IPS-NIHi7 (cell line): ENCODE results near the gene TEKTIP1.
"Not testable (repeated sequence)": the region's sequence is repeated elsewhere in the genome, so short reads cannot be mapped to it uniquely, and the experiment has no call there.

Source experiments
- DNase-seq: peaks from one replicate; pipeline ENCODE4 v3.0.0; 2012; ENCODE audit warnings: mixed read lengths; ENCODE audit errors: extremely low spot score

Gene TEKTIP1

DNA sequence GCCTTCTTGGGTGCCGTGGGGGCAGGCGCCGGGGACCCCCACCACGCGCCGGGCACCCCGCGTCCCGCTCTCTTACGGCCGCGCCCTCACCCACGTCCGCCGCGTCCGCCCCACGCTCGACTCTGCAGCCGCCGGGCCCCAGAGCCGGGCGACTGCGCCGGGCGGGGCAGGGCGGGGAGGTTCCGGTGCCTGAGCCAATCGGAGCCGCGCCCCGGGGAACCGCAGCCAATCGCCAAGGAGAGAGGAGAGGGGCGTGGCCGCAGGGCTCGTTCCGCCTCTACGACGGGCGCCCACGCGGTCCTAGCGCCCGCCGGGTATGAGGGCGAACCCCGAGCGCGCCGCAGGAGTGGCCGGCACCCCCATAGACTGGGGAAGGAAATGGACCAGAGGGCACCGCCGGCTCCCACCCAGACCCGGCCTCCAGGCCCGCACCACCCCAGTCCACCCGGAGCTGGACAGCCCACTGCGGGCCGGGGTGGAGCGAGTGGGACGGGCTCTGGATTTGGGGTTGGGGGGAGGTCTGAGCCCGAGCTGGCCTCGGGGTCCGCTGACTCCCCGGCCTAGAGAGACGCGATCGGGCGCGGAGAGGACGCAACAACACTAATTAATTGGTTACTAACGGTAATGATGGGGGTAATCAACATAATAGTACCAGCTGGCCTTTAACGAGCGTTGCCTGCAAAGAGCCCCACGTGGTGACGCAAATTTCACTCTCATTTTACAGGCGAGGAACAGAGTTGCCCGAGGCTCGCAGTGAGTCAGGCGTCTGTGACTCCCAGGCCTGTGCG lies 18.7 kb downstream of the TEKTIP1 start, which contains the start of gene MFSD12:
TSS of gene MFSD12 (minus strand) at position 126 of the 788 bp plus-strand sequence. CDS start 183 bp downstream, outside the sequence.
- DNase-seq = peak; percentile 100

DNA sequence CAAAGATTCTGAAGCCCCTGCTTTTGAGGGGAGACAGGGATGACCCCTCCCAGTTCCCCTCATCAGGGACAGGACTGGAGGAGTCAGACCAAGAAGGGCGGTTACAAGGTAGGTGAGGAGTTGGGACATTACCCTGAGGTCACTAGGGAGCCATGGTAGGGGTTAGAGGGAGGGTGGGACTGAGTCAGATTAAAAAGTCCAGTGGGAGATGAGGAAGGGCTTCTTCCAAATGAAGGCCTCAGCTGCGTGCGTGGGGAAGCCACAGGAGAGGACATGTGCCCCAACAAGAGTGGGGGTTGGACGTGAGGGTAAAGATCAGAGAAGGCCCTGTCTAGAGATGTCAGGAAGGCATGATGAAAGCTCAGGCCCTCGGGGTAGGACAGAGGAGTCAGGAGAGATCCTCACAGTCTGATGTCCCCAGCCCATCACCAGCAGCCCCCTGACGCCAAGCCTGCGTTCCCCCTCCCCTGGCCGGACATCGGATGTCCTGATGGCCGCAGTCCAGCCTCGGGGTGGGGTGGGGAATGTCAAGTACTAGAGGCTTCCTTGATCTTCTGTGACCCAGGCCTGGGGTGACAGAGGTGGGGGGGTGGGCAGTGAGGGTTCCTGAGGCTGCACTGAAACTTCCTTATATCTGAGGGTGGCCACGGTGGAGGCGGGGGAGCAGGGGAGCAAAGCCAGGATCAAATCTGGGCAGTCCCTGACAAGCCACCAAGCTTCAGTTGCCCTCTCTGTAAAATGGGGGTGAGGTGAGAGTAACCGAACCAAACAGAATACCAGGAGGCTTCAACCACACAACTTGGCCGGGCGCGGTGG lies 24.9 kb downstream of the TEKTIP1 start:
- no peak for DNase-seq

GRCh38 chr19:3565139-3565538 lies 26.2 kb downstream of the TEKTIP1 start:
- DNase-seq = no peak

DNA sequence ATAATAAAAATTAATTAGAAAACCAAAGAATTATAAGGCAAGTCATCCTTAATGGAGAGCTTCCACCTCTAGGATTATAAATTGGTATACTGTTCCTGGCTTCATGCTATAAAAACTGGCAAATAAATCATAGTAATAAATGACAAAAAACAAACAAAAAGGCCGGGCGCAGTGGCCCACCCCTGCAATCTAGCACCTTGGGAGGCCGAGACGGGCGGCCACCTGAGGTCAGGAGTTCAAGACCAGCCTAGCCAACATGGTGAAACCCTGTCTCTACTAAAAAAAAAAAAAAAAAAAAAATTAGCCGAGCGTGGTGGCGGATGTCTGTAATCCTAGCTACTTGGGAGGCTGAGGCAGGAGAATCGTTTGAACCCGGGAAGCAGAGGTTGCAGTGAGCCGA lies 31.1 kb downstream of the TEKTIP1 start:
- not testable (repeated sequence) for DNase-seq

- no peak for DNase-seq
These were observed 31.6 kb downstream of the TEKTIP1 start for GRCh38 chr19:3570606-3571011.

DNA sequence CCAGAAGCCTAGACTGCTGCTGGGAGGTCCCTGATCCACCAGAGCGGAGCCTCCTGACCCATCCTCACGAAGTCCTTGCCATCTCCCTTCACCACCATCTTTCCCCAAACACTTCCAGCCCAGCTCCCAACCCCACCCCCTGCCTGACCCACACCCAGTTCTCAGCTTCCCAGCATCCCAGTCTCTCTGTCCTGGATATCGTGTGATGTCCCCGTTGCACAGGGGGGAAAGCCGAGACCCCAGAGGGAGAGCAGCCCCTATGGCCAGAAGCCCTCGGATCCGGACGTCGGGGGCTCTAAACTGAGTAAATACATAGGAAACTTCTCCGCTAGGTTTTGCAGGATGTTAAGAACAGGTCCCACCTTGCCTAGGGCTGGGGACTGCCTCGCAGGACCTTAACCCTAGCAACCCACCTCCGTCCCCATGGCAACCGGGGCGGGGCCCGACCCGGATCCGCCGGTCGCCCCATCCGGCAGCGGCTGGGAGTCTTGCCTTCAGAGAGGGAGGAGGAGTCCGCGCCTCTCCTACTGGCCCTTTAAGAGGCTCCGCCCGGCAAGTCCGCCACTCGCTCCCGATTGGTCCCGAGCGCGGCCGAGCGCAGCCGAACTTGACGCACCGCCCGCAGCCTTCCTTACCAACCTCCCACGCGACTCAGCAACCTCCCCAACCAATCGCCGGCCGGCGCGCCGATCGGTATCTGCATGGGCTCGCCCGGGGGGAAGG lies 33.3 kb downstream of the TEKTIP1 start:
- DNase-seq = peak; percentile 95

DNA sequence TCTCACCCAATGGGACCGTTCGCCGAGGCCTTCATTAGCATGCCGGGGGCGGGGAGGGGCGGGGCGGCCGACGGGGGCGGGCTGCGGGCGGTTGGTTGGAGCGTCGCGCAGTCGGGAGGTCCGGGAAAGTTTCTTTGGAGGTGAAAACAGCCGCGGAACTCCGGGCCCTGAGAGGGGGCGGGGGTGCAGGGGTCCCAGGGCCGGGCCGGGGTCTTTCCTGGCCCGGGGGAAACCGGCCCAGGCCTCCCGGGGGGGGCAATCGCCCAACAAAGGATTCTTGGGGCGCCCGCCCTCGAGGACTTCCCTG lies 33.8 kb downstream of the TEKTIP1 start, which contains the start of gene HMG20B:
TSS of gene HMG20B (plus strand) at position 90 of the 307 bp plus-strand sequence. CDS start 366 bp downstream, outside the sequence.
- no peak for DNase-seq

- no peak for DNase-seq
These were observed 34.3 kb downstream of the TEKTIP1 start for GRCh38 chr19:3573162-3573857.

DNA sequence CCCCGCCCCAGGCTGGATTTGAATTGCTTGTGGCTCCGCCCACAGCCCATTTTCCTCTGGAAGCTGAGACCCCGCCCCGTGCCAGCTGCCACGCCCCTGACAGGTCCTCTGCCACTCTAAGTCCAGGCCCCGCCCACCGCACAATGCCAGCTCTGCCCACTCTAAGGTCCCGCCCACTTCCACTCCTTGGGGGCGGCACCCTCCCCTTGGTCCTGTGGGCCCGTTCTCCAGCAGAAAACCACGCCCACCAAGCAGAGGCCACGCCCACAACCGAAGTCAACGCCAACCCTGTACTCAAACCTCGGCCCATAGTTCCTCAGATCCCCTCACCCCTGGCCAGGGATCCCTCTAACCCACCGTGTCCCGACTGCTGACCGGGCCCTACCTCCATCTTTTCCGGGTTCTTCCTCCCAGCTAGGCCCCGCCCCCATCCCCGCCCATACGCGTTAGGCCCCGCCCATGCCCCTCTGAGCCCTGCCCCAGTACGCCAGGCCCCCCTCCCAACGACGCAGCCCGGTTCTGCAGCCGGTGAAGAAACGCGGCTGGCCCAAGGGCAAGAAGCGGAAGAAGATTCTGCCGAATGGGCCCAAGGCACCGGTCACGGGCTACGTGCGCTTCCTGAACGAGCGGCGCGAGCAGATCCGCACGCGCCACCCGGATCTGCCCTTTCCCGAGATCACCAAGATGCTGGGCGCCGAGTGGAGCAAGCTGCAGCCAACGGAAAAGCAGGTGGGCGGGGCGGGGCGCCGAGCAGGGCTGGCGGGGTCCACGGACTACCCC lies 35.1 kb downstream of the TEKTIP1 start:
- peak; percentile 88 for DNase-seq

GRCh38 chr19:3575260-3575741 lies 36.3 kb downstream of the TEKTIP1 start:
- DNase-seq = no peak

GRCh38 chr19:3575949-3576673 lies 37.1 kb downstream of the TEKTIP1 start:
- DNase-seq = no peak

GRCh38 chr19:3576696-3577443 lies 37.9 kb downstream of the TEKTIP1 start:
- peak; percentile 85 for DNase-seq

DNA sequence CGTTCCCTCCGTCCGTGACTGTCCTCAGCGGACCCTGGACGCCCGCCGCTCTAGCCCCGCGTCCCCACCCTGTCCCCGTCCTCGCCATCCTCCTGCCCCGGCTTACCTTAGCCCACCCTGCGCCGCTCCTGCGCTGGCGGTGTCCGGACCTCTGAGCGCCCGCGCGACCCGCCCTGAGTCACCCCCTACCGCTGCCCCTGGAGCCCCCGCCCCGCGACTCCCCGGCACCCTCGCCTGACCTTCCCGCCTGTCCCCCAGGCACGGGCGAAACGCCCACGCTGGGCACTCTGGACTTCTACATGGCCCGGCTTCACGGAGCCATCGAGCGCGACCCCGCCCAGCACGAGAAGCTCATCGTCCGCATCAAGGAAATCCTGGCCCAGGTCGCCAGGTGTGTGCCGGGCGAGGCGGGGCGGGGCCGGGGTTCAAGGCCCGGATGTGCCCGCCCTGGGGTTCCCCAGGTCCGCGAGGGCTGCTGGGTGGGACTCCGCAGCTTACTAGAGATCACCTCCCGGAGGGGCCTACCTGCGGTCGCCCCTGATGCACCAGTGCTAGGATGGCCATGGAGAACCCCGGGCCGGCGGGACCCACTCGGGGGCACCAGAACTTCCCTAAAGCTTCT lies 38.9 kb downstream of the TEKTIP1 start:
- peak; percentile 68 for DNase-seq

DNA sequence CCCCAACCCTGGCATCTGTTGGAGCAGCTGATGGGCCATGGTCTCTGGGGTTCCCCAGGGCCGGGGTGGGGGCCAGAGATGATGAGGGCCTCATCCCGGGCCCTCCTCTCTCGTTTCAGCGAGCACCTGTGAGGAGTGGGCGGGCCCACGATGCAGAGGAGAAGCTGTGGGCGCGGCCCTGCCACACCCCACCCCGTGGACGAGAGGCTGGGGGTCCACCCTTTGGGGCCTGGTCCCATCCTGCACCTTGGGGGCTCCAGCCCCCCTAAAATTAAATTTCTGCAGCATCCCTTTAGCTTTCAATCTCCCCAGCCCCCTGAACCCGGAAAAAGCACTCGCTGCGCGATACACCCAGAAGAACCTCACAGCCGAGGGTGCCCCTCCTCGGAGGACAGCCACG lies 39.4 kb downstream of the TEKTIP1 start:
- DNase-seq = no peak

- no peak for DNase-seq
These were observed 41.4 kb downstream of the TEKTIP1 start for GRCh38 chr19:3580156-3580934.

- DNase-seq = not testable (repeated sequence)
These were observed 42.8 kb downstream of the TEKTIP1 start for GRCh38 chr19:3581792-3582191.

DNA sequence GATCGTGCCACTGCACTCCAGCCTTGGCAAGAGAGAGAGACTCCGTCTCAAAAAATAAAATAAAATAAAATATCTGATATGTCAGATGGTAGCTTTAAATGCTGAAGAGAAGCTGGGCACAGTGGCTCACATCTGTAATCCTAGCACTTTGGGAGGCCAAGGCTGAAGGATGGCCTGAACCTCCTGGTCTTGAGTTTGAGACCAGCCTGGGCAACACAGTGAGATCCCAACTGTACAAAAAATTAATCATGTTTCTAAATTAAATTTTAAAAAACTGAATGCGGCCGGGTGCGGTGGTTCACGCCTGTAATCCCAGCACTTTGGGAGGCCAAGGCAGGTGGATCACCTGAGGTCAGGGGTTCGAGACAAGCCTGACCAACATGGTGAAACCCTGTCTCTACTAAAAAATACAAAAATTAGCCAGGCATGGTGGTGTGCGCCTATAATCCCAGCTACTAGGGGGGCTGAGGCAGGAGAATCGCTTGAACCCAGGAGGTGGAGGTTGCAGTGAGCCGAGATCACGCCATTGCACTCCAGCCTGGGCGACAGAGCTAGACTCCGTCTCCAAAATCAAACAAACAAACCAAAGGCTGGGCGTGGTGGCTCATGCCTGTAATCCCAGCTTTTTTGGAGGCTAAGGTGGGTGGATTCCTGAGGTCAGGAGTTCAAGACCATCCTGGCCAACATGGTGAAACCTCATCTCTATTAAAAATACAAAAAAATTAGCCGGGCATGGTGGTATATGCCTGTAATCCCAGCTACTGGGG lies 45.2 kb downstream of the TEKTIP1 start:
- DNase-seq = not testable (repeated sequence)
